ENCODE data around the gene RPGR.
A peak's percentile ranks its signal among the peaks of the same experiment; 100 is the strongest.

The RPGR gene

GRCh38 chrX:38327007-38327774 lies at the start of gene RPGR:
RPGR (minus strand) TSS chrX:38327509; CDS start chrX:38327367, 142 bp downstream.
- peak; percentile 75 for DNase-seq (ENCODE audit: low spot score)

GRCh38 chrX:38376747-38377146 lies 49.4 kb upstream of the RPGR start:
- no peak for DNase-seq (ENCODE audit: low spot score)

- DNase-seq (ENCODE audit: low spot score), result no peak
Observed at GRCh38 chrX:38375891-38376290, 48.6 kb upstream of the RPGR start.

- no peak for DNase-seq (ENCODE audit: low spot score)
Observed at GRCh38 chrX:38374431-38374830, 47.1 kb upstream of the RPGR start.

GRCh38 chrX:38371641-38372040 lies 44.3 kb upstream of the RPGR start:
- DNase-seq (ENCODE audit: low spot score), result no peak

- no peak for DNase-seq (ENCODE audit: low spot score)
Observed at GRCh38 chrX:38368774-38369173, 41.5 kb upstream of the RPGR start.

GRCh38 chrX:38365954-38366353 lies 38.6 kb upstream of the RPGR start:
- no peak for DNase-seq (ENCODE audit: low spot score)

- DNase-seq (ENCODE audit: low spot score), result no peak
Observed at GRCh38 chrX:38363046-38363445, 35.7 kb upstream of the RPGR start.

GRCh38 chrX:38357747-38358673 lies 30.7 kb upstream of the RPGR start:
- DNase-seq (ENCODE audit: low spot score), result no peak

GRCh38 chrX:38356401-38356800 lies 29.1 kb upstream of the RPGR start:
- DNase-seq (ENCODE audit: low spot score), result no peak

GRCh38 chrX:38352362-38352761 lies 25.1 kb upstream of the RPGR start, which contains the start of gene OTC:
OTC (plus strand) TSS chrX:38352604; CDS start chrX:38352697, 93 bp downstream.
- no peak for DNase-seq (ENCODE audit: low spot score)

GRCh38 chrX:38351346-38351745 lies 24.0 kb upstream of the RPGR start:
- no peak for DNase-seq (ENCODE audit: low spot score)

GRCh38 chrX:38347136-38347535 lies 19.8 kb upstream of the RPGR start:
- no peak for DNase-seq (ENCODE audit: low spot score)

- no peak for DNase-seq (ENCODE audit: low spot score)
Observed at GRCh38 chrX:38346150-38346549, 18.8 kb upstream of the RPGR start.

- peak; percentile 34 for DNase-seq (ENCODE audit: low spot score)
Observed at GRCh38 chrX:38342853-38343778, 15.8 kb upstream of the RPGR start.

GRCh38 chrX:38341442-38341841 lies 14.1 kb upstream of the RPGR start:
- no peak for DNase-seq (ENCODE audit: low spot score)

GRCh38 chrX:38336538-38337240 lies 9.4 kb upstream of the RPGR start:
- no peak for DNase-seq (ENCODE audit: low spot score)

GRCh38 chrX:38335382-38335781 lies 8.1 kb upstream of the RPGR start:
- DNase-seq (ENCODE audit: low spot score), result no peak

GRCh38 chrX:38332505-38332904 lies 5.2 kb upstream of the RPGR start:
- no peak for DNase-seq (ENCODE audit: low spot score)

- no peak for DNase-seq (ENCODE audit: low spot score)
Observed at GRCh38 chrX:38327775-38328081, 419 bp upstream of the RPGR start.

- DNase-seq (ENCODE audit: low spot score), result no peak
Observed at GRCh38 chrX:38326086-38326485, 1.2 kb downstream of the RPGR start.

Measured in HuH-7 (cell line).